Endothelial cell of umbilical vein (primary cell): Measurements from ENCODE around the gene SGSM2.

Source experiments
- CTCF ChIP-seq, 2 donors: IDR thresholded peaks; 1 replicate in 1 of 2; 2 replicates in 1 of 2; pipeline ENCODE4 v1.5.1; 2011; ENCODE audit warnings: low read length in 2 of 2, mild to moderate bottlenecking in 2 of 2, moderate library complexity in 2 of 2, control low read depth in 1 of 2, inconsistent platforms in 1 of 2, low read depth in 1 of 2; ENCODE audit not compliant: insufficient read depth in 1 of 2; ENCODE audit errors: extremely low read depth in 1 of 2
- EZH2 ChIP-seq: IDR thresholded peaks from 2 replicates; pipeline ENCODE4 v1.6.1; 2012; ENCODE audit warnings: borderline replicate concordance, low read depth, mild to moderate bottlenecking, moderate library complexity, low read length, inconsistent platforms; ENCODE audit not compliant: severe bottlenecking
- GATA2 ChIP-seq: IDR thresholded peaks from 2 replicates; pipeline ENCODE4 v1.7.0; 2011; ENCODE audit warnings: low read depth, mild to moderate bottlenecking, moderate library complexity, mixed read lengths, low read length; ENCODE audit not compliant: insufficient read length, insufficient read depth
- MAX ChIP-seq: IDR thresholded peaks from 2 replicates; pipeline ENCODE4 v1.6.1; 2011; ENCODE audit not compliant: insufficient read depth, insufficient read length
- MYC ChIP-seq: IDR thresholded peaks from one replicate; pipeline ENCODE4 v1.6.1; 2011; ENCODE audit warnings: mild to moderate bottlenecking, low read depth, low read length
- POLR2A ChIP-seq: IDR thresholded peaks from 2 replicates; pipeline ENCODE4 v1.6.1; 2012; ENCODE audit warnings: low read depth, mild to moderate bottlenecking, control low read depth, low read length
- POLR2AphosphoS5 ChIP-seq: IDR thresholded peaks from 2 replicates; pipeline ENCODE4 v1.6.1; 2012; ENCODE audit warnings: low read depth, mild to moderate bottlenecking, control low read depth, low read length, moderate library complexity; ENCODE audit not compliant: insufficient read depth

GRCh38 chr17:2399572-2400473 lies 62.5 kb downstream of the SGSM2 start:
- TF ChIP-seq CTCF (IDR thresholded peaks at IDR 0.05; ENCODE audit: extremely low read depth in 1 of 2, insufficient read depth in 1 of 2, low read depth in 1 of 2, low read length in 2 of 2) (no peak), EZH2 (no peak), MAX (peak; percentile 96), GATA2 (no peak), POLR2A (peak; percentile 75), POLR2AphosphoS5 (peak; percentile 35), MYC (peak; percentile 84)
